A549 (cell line): ENCODE data around the gene CALN1. TPM values are rescaled to one million over a fixed set of nuclear protein-coding genes. Genes with fewer than 3 reads are reported as not detected.

Experiments
- ATAC-seq, 2 experiments: fragments of 200-7000 bp in 1 of 2; fragments of >200 bp in 1 of 2; cut with Nextera tagmentation in 1 of 2; cut with Tn5 transposase in 1 of 2; 3 replicates each; pipeline versions ENCODE4 v1.8.0 to v1.9.1; 2018 to 2020; ENCODE audit warnings: mild to moderate bottlenecking in 1 of 2, moderate library complexity in 1 of 2
- CTCF ChIA-PET: fragments of 300-600 bp; sonication (Branson Sonifier 250); formaldehyde crosslinking; extraction: SDS; loops from one replicate; lab custom pipeline; 2021; ENCODE audit warnings: antibody characterized with exemption, inconsistent platforms; lab: Yijun Ruan, JAX
- POLR2A ChIA-PET: fragments of 350-600 bp; formaldehyde crosslinking; extraction: SDS; loops from one replicate; lab custom pipeline; 2021; ENCODE audit warnings: antibody characterized with exemption, inconsistent platforms; lab: Yijun Ruan, JAX
- DNase-seq, 2 experiments: peaks; one replicate each; pipeline versions ENCODE4 v3.0.0 to v3.0.0-alpha.2; 2011 to 2016; ENCODE audit warnings: low read depth in 1 of 2, low spot score in 1 of 2
- FAIRE-seq: peaks from 2 replicates; lab custom pipeline; 2011; peaks lifted over from hg19 to GRCh38; lab: Jason Lieb, UNC
- H3K27ac ChIP-seq, 2 experiments: fragments of >200 bp; sonication (Bioruptor Twin); formaldehyde crosslinking; 3 replicates each; pipeline ENCODE4 v1.5.1; 2016 to 2017
- H3K4me1 ChIP-seq: fragments of >200 bp; sonication (Bioruptor Twin); formaldehyde crosslinking; 3 replicates; pipeline ENCODE4 v1.6.1; 2016
- H3K4me2 ChIP-seq: fragments of >200 bp; sonication (Bioruptor Twin); formaldehyde crosslinking; 3 replicates; pipeline ENCODE4 v1.6.1; 2016
- H3K4me3 ChIP-seq: fragments of >200 bp; sonication (Bioruptor Twin); formaldehyde crosslinking; 3 replicates; pipeline ENCODE4 v1.5.1; 2016
- H3K9me3 ChIP-seq: fragments of >200 bp; sonication (Bioruptor Twin); formaldehyde crosslinking; 3 replicates; pipeline ENCODE4 v1.6.1; 2016
- ATOH8 ChIP-seq: fragments of 250-450 bp; sonication (Bioruptor Pico); IDR thresholded peaks from 2 replicates; pipeline ENCODE4 v1.5.0; 2020; ENCODE audit warnings: low read depth, mild to moderate bottlenecking, moderate library complexity
- CBX8 ChIP-seq: fragments of 200-600 bp; sonication (generic); IDR thresholded peaks from 2 replicates; pipeline ENCODE4 v1.6.1; 2016
- EHMT2 ChIP-seq: fragments of 200-600 bp; sonication (generic); IDR thresholded peaks from 2 replicates; pipeline ENCODE4 v1.6.1; 2016; ENCODE audit warnings: antibody characterized with exemption, low read depth, mild to moderate bottlenecking, moderate library complexity
- FOSB ChIP-seq: fragments of 250-450 bp; sonication (Bioruptor Pico); IDR thresholded peaks from 2 replicates; pipeline ENCODE4 v1.5.0; 2020; ENCODE audit warnings: mild to moderate bottlenecking, moderate library complexity
- GATA3 ChIP-seq: IDR thresholded peaks from 2 replicates; pipeline ENCODE4 v1.6.1; 2012; ENCODE audit warnings: borderline replicate concordance
- HDAC2 ChIP-seq: fragments of 200-600 bp; sonication (generic); IDR thresholded peaks from 2 replicates; pipeline ENCODE4 v1.6.1; 2016
- HOXB13 ChIP-seq: fragments of 250-450 bp; sonication (Bioruptor Pico); IDR thresholded peaks from 2 replicates; pipeline ENCODE4 v1.5.0; 2020; ENCODE audit warnings: low read depth, mild to moderate bottlenecking, moderate library complexity
- JUN ChIP-seq, 2 experiments: fragments of >200 bp; sonication (Bioruptor Twin); formaldehyde crosslinking; IDR thresholded peaks; 2 replicates in 1 of 2; 3 replicates in 1 of 2; pipeline ENCODE4 v1.6.1; 2016 to 2017
- KDM5A ChIP-seq: fragments of 200-600 bp; sonication (generic); IDR thresholded peaks from 2 replicates; pipeline ENCODE4 v1.6.1; 2016; ENCODE audit warnings: antibody characterized with exemption, mild to moderate bottlenecking
- MAFK ChIP-seq: fragments of 450-650 bp; IDR thresholded peaks from 2 replicates; pipeline ENCODE4 v1.6.1; 2014; ENCODE audit not compliant: partially characterized antibody
- MAZ ChIP-seq: fragments of 150-350 bp; IDR thresholded peaks from 2 replicates; pipeline ENCODE4 v1.6.1; 2014; ENCODE audit warnings: antibody characterized with exemption, low read depth, low read length, borderline replicate concordance
- MYC ChIP-seq: IDR thresholded peaks from 2 replicates; pipeline ENCODE4 v1.6.1; 2012; ENCODE audit warnings: mild to moderate bottlenecking, inconsistent platforms, low read length, improper control_type of control experiment, borderline replicate concordance
- NR3C1 ChIP-seq: fragments of >200 bp; sonication (Bioruptor Twin); formaldehyde crosslinking; IDR thresholded peaks from 3 replicates; pipeline ENCODE4 v1.6.1; 2017
- RARB ChIP-seq: fragments of 250-450 bp; sonication (Bioruptor Pico); IDR thresholded peaks from 2 replicates; pipeline ENCODE4 v1.8.0; 2021; ENCODE audit warnings: mild to moderate bottlenecking, moderate library complexity
- RFX5 ChIP-seq: fragments of 450-650 bp; IDR thresholded peaks from 2 replicates; pipeline ENCODE4 v1.7.1; 2014; ENCODE audit warnings: antibody characterized with exemption, mild to moderate bottlenecking, moderate library complexity
- RNF2 ChIP-seq: fragments of 200-600 bp; sonication (generic); IDR thresholded peaks from 2 replicates; pipeline ENCODE4 v1.6.1; 2016; ENCODE audit warnings: low read depth, mild to moderate bottlenecking, antibody characterized with exemption, moderate library complexity, borderline replicate concordance
- SMC3 ChIP-seq: fragments of >200 bp; sonication (Bioruptor Twin); formaldehyde crosslinking; IDR thresholded peaks from 3 replicates; pipeline ENCODE4 v1.6.1; 2018; ENCODE audit warnings: inconsistent platforms
- SREBF2 ChIP-seq: fragments of 450-650 bp; IDR thresholded peaks from 2 replicates; pipeline ENCODE4 v1.6.1; 2014; ENCODE audit warnings: mild to moderate bottlenecking, moderate library complexity
- TFCP2L1 ChIP-seq: fragments of 250-450 bp; sonication (Bioruptor Pico); IDR thresholded peaks from 2 replicates; pipeline ENCODE4 v1.5.0; 2021; ENCODE audit warnings: mild to moderate bottlenecking
- WGBS: methylation state at CpG from one replicate; pipeline ENCODE4 v1.1.6; 2017; ENCODE audit errors: missing lambda C conversion rate; 5-methylcytosine and 5-hydroxymethylcytosine counted together
- polyA plus RNA-seq, 4 experiments: library from polyadenylated mRNA; depleted of rRNA in 3 of 4; stranded (reverse); fragments of >200 nt; fragmentation: RNase III in 1 of 4; extraction: RNeasy Plus Mini Kit Qiagen cat#74134 plus additional on column Dnase treatment in 1 of 4; gene quantifications; 2 replicates in 3 of 4; 3 replicates in 1 of 4; pipeline ENCODE4 v1.2.3, GENCODE V29; 2011 to 2017
- TF ChIP-seq, protein P1 (sequence below): IDR thresholded peaks from 2 replicates; pipeline ENCODE4 v1.6.1; 2012; ENCODE audit warnings: low read depth, borderline replicate concordance
- TF ChIP-seq, protein P2 (sequence below): IDR thresholded peaks from 2 replicates; pipeline ENCODE4 v1.6.1; 2012
- TF ChIP-seq, protein P3 (sequence below): fragments of >200 bp; sonication (Bioruptor Twin); formaldehyde crosslinking; IDR thresholded peaks from 3 replicates; pipeline ENCODE4 v1.6.1; 2016
- TF ChIP-seq, protein P4 (sequence below): fragments of 150-350 bp; IDR thresholded peaks from 2 replicates; pipeline ENCODE4 v1.6.1; 2014; ENCODE audit warnings: low read depth, mild to moderate bottlenecking, low read length

CALN1 gene
- polyA plus RNA-seq, 2 of the 4 experiments (the other 2 are of a cell fraction), result not detected

DNA sequence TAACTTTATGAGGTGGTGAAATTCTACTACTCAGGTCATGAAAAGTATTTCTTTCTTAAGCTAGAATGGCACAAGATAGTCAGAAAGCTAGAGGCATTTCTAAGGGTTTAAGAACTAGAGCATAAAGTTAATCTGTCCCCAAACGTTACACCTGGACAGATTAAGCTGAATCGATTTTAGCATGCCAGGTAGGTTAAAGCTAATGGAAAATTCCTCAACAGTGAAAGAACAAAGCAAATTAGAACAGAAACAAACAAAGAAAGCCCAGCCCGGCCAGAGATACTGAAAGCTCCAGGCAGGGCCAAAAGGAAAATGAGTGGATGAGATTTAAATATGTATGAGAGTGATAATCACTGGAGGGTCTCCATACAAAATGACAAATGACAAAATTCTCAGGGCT lies 293.8 kb downstream of the CALN1 start (continued):
- TF ChIP-seq, protein P1, sequence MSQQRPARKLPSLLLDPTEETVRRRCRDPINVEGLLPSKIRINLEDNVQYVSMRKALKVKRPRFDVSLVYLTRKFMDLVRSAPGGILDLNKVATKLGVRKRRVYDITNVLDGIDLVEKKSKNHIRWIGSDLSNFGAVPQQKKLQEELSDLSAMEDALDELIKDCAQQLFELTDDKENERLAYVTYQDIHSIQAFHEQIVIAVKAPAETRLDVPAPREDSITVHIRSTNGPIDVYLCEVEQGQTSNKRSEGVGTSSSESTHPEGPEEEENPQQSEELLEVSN, result no peak
- TF ChIP-seq SREBF2, result no peak

GRCh38 chr7:72114129-72114528 lies 298.0 kb downstream of the CALN1 start:
- POLR2A ChIA-PET, result no interaction called here
- H3K4me1 ChIP-seq, result no peaks in the 10 kb centered on the region
- ATAC-seq, result no peak
- H3K4me3 ChIP-seq, result no peak overlapping the region
- no peak overlapping the region for H3K27ac ChIP-seq
- no peak for DNase-seq
- WGBS, result 0% methylated on average over 2 of the region's 2 CpGs
- TF ChIP-seq ATOH8, result no peak
- no peak for TF ChIP-seq MAFK
- TF ChIP-seq, protein P2, sequence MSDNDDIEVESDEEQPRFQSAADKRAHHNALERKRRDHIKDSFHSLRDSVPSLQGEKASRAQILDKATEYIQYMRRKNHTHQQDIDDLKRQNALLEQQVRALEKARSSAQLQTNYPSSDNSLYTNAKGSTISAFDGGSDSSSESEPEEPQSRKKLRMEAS, result no peak
- no peak for TF ChIP-seq MAZ
- TF ChIP-seq MYC, result no peak
- no peak for TF ChIP-seq GATA3
- TF ChIP-seq RFX5, result no peak
- FAIRE-seq, result no peak
- H3K4me2 ChIP-seq, result no peak overlapping the region
- H3K9me3 ChIP-seq, result no peaks in the 10 kb centered on the region
- CTCF ChIA-PET, result interaction anchor here (0.6 kb wide), 1 partner anchor 292 kb away, joined by 3 read pairs; no protein-coding TSS in a partner anchor

DNA sequence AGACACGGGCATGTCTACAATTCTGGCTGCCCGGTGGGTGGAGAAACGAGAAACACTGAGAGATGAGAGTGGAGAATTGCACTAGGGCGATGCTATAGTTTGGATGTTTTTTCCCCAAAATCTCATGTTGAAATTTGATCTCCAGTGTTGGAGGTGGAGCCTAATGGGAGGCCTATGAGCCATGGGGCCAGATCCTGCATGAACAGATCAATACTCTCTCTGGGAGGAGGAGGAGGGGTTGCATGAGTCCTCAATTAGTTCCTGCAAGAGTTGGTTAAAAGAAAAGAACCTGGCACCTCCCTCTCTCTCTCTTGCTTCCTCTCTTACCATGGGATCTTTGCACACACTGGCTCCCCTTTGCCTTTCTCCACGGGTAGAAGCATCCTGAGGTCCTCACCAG lies 299.1 kb downstream of the CALN1 start:
- CTCF ChIA-PET, result no interaction called here
- FAIRE-seq, result no peak
- ATAC-seq, result no peak
- Histone ChIP-seq H3K4me1 (no peaks in the 10 kb centered on the region), H3K9me3 (no peaks in the 10 kb centered on the region; the same call in 2 of the 3 replicates), H3K4me3 (no peak overlapping the region), H3K4me2 (no peak overlapping the region), H3K27ac (no peak overlapping the region)
- no peak for DNase-seq
- 10% methylated on average over 5 of the region's 5 CpGs for WGBS
- POLR2A ChIA-PET, result no interaction called here
- TF ChIP-seq ATOH8 (no peak), FOSB (CRISPR knock-in tag) (no peak), MAZ (no peak), TFCP2L1 (CRISPR knock-in tag) (no peak), JUN (IDR thresholded peaks at IDR 0.05) (no peak), MAFK (no peak), RNF2 (no peak), SMC3 (no peak), KDM5A (no peak), HOXB13 (CRISPR knock-in tag) (no peak), HDAC2 (no peak), NR3C1 (no peak), EHMT2 (no peak), RARB (CRISPR knock-in tag) (no peak), SREBF2 (no peak), CBX8 (no peak), RFX5 (no peak)
- TF ChIP-seq, protein P3, sequence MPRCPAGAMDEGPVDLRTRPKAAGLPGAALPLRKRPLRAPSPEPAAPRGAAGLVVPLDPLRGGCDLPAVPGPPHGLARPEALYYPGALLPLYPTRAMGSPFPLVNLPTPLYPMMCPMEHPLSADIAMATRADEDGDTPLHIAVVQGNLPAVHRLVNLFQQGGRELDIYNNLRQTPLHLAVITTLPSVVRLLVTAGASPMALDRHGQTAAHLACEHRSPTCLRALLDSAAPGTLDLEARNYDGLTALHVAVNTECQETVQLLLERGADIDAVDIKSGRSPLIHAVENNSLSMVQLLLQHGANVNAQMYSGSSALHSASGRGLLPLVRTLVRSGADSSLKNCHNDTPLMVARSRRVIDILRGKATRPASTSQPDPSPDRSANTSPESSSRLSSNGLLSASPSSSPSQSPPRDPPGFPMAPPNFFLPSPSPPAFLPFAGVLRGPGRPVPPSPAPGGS, result no peak
- TF ChIP-seq, protein P4, sequence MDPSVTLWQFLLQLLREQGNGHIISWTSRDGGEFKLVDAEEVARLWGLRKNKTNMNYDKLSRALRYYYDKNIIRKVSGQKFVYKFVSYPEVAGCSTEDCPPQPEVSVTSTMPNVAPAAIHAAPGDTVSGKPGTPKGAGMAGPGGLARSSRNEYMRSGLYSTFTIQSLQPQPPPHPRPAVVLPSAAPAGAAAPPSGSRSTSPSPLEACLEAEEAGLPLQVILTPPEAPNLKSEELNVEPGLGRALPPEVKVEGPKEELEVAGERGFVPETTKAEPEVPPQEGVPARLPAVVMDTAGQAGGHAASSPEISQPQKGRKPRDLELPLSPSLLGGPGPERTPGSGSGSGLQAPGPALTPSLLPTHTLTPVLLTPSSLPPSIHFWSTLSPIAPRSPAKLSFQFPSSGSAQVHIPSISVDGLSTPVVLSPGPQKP, result no peak
- TF ChIP-seq, protein P2, result no peak
